GM12878 (cell line): ENCODE data around the gene OR2T35. TPM values are rescaled to one million over a fixed set of nuclear protein-coding genes. Genes with fewer than 3 reads are reported as not detected.

Experiments
- DPF2 ChIP-seq: fragments of 450-650 bp; IDR thresholded peaks from 2 replicates; pipeline ENCODE4 v1.6.1; 2017; ENCODE audit warnings: mild to moderate bottlenecking
- EGR1 ChIP-seq, 2 experiments: IDR thresholded peaks; 1 replicate in 1 of 2; 2 replicates in 1 of 2; pipeline ENCODE4 v1.6.1; 2011 to 2012; ENCODE audit warnings: low read depth in 2 of 2, low read length in 2 of 2, borderline replicate concordance in 1 of 2, mild to moderate bottlenecking in 1 of 2, moderate library complexity in 1 of 2
- FOXM1 ChIP-seq: IDR thresholded peaks from 2 replicates; pipeline ENCODE4 v1.6.1; 2012; ENCODE audit warnings: low read depth, mild to moderate bottlenecking, inconsistent platforms, low read length, moderate library complexity
- IKZF2 ChIP-seq, 2 experiments: fragments of 450-650 bp; IDR thresholded peaks; 2 replicates each; pipeline ENCODE4 v1.6.1; 2017; ENCODE audit warnings: mild to moderate bottlenecking in 2 of 2, moderate library complexity in 2 of 2
- IRF3 ChIP-seq: fragments of 450-650 bp; IDR thresholded peaks from 2 replicates; pipeline ENCODE4 v1.6.1; 2014; ENCODE audit warnings: mild to moderate bottlenecking
- MXI1 ChIP-seq: fragments of 150-350 bp; IDR thresholded peaks from 2 replicates; pipeline ENCODE4 v1.6.1; 2011; ENCODE audit warnings: low read depth, mild to moderate bottlenecking, inconsistent platforms, low read length, improper control_type of control experiment
- POLR2AphosphoS5 ChIP-seq: IDR thresholded peaks from 2 replicates; pipeline ENCODE4 v1.6.1; 2011; ENCODE audit warnings: mild to moderate bottlenecking, low read length, inconsistent platforms
- RAD21 ChIP-seq: IDR thresholded peaks from 2 replicates; pipeline ENCODE4 v1.6.1; 2011; ENCODE audit warnings: mild to moderate bottlenecking, low read depth, low read length, moderate library complexity; ENCODE audit not compliant: insufficient read depth
- RB1 ChIP-seq: fragments of 450-650 bp; formaldehyde crosslinking; IDR thresholded peaks from 2 replicates; pipeline ENCODE4 v1.6.1; 2017; ENCODE audit warnings: mild to moderate bottlenecking, borderline replicate concordance
- RBBP5 ChIP-seq: fragments of 200-600 bp; sonication (generic); conservative IDR thresholded peaks from 2 replicates; pipeline ENCODE4 v1.6.1; 2016
- SMARCA5 ChIP-seq: fragments of 450-650 bp; IDR thresholded peaks from 2 replicates; pipeline ENCODE4 v1.6.1; 2017; ENCODE audit warnings: mild to moderate bottlenecking
- YY1 ChIP-seq: IDR thresholded peaks from 2 replicates; pipeline ENCODE4 v1.6.1; 2011; ENCODE audit warnings: low read depth, mild to moderate bottlenecking, low read length
- ZBTB11 ChIP-seq: fragments of 450-650 bp; formaldehyde crosslinking; IDR thresholded peaks from 2 replicates; pipeline ENCODE4 v1.5.0; 2022; ENCODE audit warnings: mild to moderate bottlenecking, missing genetic modification characterization
- ZBTB33 ChIP-seq: fragments of 450-650 bp; IDR thresholded peaks from 2 replicates; pipeline ENCODE4 v1.6.1; 2017; ENCODE audit warnings: mild to moderate bottlenecking
- ZNF24 ChIP-seq: fragments of 450-650 bp; IDR thresholded peaks from 2 replicates; pipeline ENCODE4 v1.6.1; 2017; ENCODE audit warnings: antibody characterized with exemption, mild to moderate bottlenecking
- ZNF687 ChIP-seq: fragments of 450-650 bp; IDR thresholded peaks from 2 replicates; pipeline ENCODE4 v1.6.1; 2017; ENCODE audit warnings: mild to moderate bottlenecking, moderate library complexity
- polyA plus RNA-seq, 11 experiments: library from polyadenylated mRNA; depleted of rRNA in 4 of 11; unstranded in 6 of 11; stranded (reverse) in 5 of 11; fragments of >200 nt; fragmentation: Nextera tagmentation in 4 of 11; fragmentation: Illumina TruSeq in 1 of 11; extraction: Ambion mirVana in 4 of 11; extraction: Trizol in 1 of 11; gene quantifications; 1 replicate in 1 of 11; 2 replicates in 10 of 11; pipeline versions ENCODE4 v1.2.1 to v1.2.3, GENCODE V29; 2011 to 2016; ENCODE audit warnings: inconsistent platforms in 2 of 11, missing spikeins in 2 of 11, low read depth in 1 of 11
- total RNA-seq, 4 experiments: library from RNA; depleted of rRNA in 3 of 4; stranded (reverse); fragments of >200 nt in 3 of 4; fragmentation: Illumina TruSeq in 1 of 4; extraction: Trizol in 1 of 4; gene quantifications; 2 replicates each; pipeline versions ENCODE4 v1.2.1 to v1.2.3, GENCODE V29; 2013 to 2021
- TF ChIP-seq, protein P1 (sequence below): fragments of 450-650 bp; IDR thresholded peaks from 2 replicates; pipeline ENCODE4 v1.6.1; 2016; ENCODE audit warnings: mild to moderate bottlenecking

The OR2T35 gene
- total and polyA plus RNA-seq, 10 of the 15 experiments (the other 5 are each of a cell fraction or from before 2014, with no cell fraction given): 0.03 to 0.89 (median 0.38) TPM; not detected in 2

- peak; percentile 43; the same call in 1 of the 2 replicates for TF ChIP-seq ZNF687
- peak; percentile 80 for TF ChIP-seq YY1
- TF ChIP-seq IRF3: no peak
- no peak; the same call in 1 of the 2 replicates for TF ChIP-seq RB1
- 0 out of 2 replicates have a peak, but pooled peaks have one; percentile 11 for TF ChIP-seq ZNF24
- TF ChIP-seq SMARCA5: 0 out of 2 replicates have a peak, but pooled peaks have one; percentile 11
- TF ChIP-seq IKZF2 (IDR thresholded peaks at IDR 0.05): peak in 1 of 2 experiments; percentile 15; a peak in 1 of 4 replicates
- no peak for TF ChIP-seq RBBP5
- TF ChIP-seq RAD21: peak; percentile 95
- no peak for TF ChIP-seq MXI1
- no peak for TF ChIP-seq EGR1 (IDR thresholded peaks at IDR 0.05; ENCODE audit: borderline replicate concordance in 1 of 2, low read depth in 2 of 2, low read length in 2 of 2)
- peak; percentile 38; the same call in 1 of the 2 replicates for TF ChIP-seq FOXM1
- no peak for TF ChIP-seq POLR2AphosphoS5
- TF ChIP-seq, protein P1, sequence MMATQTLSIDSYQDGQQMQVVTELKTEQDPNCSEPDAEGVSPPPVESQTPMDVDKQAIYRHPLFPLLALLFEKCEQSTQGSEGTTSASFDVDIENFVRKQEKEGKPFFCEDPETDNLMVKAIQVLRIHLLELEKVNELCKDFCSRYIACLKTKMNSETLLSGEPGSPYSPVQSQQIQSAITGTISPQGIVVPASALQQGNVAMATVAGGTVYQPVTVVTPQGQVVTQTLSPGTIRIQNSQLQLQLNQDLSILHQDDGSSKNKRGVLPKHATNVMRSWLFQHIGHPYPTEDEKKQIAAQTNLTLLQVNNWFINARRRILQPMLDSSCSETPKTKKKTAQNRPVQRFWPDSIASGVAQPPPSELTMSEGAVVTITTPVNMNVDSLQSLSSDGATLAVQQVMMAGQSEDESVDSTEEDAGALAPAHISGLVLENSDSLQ: no peak
- no peak for TF ChIP-seq ZBTB11
- no peak for TF ChIP-seq DPF2
- TF ChIP-seq ZBTB33: no peak
These were observed 41.7 kb upstream of the OR2T35 start (continued) for GRCh38 chr1:248686815-248687214.
